ENCODE measurements around the gene ENPP7. TPM values are rescaled to one million over a fixed set of nuclear protein-coding genes. Genes with fewer than 3 reads are reported as not detected.
A peak's percentile ranks its signal among the peaks of the same experiment; 100 is the strongest.

The ENPP7 gene
- total RNA-seq, 6 donors from 2014 or later, result 0.27 TPM; not detected in 5

GRCh38 chr17:79746889-79747507 lies 16.3 kb downstream of the ENPP7 start:
- peaks cover 3 to 23% (median 8%) of the 10 kb centered on the region in 4 donors for H3K4me1 ChIP-seq
- no peaks in the 10 kb centered on the region for H3K9me3 ChIP-seq
- 19 to 33% methylated on average over 15 to 22 of the region's 22 CpGs for WGBS, 2 donors
- TF ChIP-seq, protein P1, sequence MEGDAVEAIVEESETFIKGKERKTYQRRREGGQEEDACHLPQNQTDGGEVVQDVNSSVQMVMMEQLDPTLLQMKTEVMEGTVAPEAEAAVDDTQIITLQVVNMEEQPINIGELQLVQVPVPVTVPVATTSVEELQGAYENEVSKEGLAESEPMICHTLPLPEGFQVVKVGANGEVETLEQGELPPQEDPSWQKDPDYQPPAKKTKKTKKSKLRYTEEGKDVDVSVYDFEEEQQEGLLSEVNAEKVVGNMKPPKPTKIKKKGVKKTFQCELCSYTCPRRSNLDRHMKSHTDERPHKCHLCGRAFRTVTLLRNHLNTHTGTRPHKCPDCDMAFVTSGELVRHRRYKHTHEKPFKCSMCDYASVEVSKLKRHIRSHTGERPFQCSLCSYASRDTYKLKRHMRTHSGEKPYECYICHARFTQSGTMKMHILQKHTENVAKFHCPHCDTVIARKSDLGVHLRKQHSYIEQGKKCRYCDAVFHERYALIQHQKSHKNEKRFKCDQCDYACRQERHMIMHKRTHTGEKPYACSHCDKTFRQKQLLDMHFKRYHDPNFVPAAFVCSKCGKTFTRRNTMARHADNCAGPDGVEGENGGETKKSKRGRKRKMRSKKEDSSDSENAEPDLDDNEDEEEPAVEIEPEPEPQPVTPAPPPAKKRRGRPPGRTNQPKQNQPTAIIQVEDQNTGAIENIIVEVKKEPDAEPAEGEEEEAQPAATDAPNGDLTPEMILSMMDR (IDR thresholded peaks at IDR 0.05), result no peak
- TF ChIP-seq POLR2A (IDR thresholded peaks at IDR 0.05) (no peak), EP300 (IDR thresholded peaks at IDR 0.05) (no peak), POLR2AphosphoS5 (IDR thresholded peaks at IDR 0.05) (no peak)
- no peak for ATAC-seq (ENCODE audit: low FRiP score in 2 of 2)
- H3K27ac ChIP-seq, result no peak overlapping the region
- DNase-seq, result no peak
- H3K36me3 ChIP-seq, result no peaks in the 10 kb centered on the region
- H3K27me3 ChIP-seq, result peaks cover 0 to 37% (median 19%) of the 10 kb centered on the region in 4 donors
- H3K4me3 ChIP-seq, result no peak overlapping the region

- 6% methylated on average over 53 of the region's 74 CpGs; no CpG with 5 or more reads in 1 of the 2 donors for WGBS, 2 donors
- Histone ChIP-seq H3K36me3 (no peaks in the 10 kb centered on the region), H3K9me3 (no peaks in the 10 kb centered on the region), H3K4me3 (no peak overlapping the region), H3K27me3 (peaks cover 0 to 37% (median 19%) of the 10 kb centered on the region in 4 donors), H3K4me1 (peaks cover 0 to 20% (median 6%) of the 10 kb centered on the region in 4 donors), H3K27ac (no peak overlapping the region)
- DNase-seq (peak in 1 of 2 donors; percentile 79), ATAC-seq (ENCODE audit: low FRiP score in 2 of 2) (no peak)
- TF ChIP-seq POLR2A (IDR thresholded peaks at IDR 0.05), result no peak
- TF ChIP-seq POLR2AphosphoS5 (IDR thresholded peaks at IDR 0.05), result no peak
- TF ChIP-seq, protein P1 (IDR thresholded peaks at IDR 0.05), result no peak
- TF ChIP-seq EP300 (IDR thresholded peaks at IDR 0.05), result no peak
These were observed 17.0 kb downstream of the ENPP7 start for GRCh38 chr17:79747508-79748294.

DNA sequence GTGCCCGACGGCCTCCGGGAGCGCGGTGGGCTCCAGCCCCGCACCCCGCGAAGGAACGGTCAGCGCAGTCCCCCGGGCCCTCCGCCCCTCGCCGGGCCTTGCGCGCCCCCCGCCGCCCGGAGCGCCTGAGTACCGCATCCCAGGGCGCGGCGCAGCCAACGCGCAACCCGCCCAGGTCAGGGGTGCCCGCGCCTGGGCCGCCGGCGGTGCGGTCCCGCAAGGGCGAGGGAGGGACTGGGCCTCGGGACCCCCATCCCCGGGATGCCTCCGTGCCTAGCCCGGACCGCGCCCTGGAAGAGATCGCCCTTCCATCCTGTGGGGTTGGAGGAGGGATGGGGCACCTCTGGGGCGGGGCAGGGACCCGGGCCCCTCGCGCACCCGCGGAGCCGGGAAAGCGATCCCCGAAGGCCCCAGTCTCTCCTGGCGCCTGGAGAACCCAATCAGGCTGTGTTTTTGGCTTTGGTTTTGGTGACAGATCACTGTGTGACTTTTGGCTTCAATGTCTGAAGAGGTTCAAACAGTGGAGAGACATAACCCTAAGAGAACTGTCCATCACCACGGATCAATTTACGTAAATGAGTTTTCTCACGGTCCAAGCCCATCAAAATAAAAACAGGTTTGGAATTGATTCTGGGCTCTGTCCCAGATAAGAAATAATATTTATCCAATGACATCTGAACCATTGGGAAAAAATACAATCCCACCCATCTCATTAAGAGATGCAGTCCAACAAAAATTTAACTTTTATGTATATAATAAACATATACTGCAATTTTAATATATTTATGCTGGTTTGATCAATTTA lies 17.8 kb downstream of the ENPP7 start:
- no peaks in the 10 kb centered on the region for H3K36me3 ChIP-seq
- H3K27me3 ChIP-seq, result peaks cover 0 to 37% (median 19%) of the 10 kb centered on the region in 4 donors
- peak in 1 of 2 donors; percentile 71 for DNase-seq
- 20% methylated on average over 9 to 17 of the region's 55 CpGs for WGBS, 2 donors
- H3K9me3 ChIP-seq, result no peaks in the 10 kb centered on the region
- ATAC-seq (ENCODE audit: low FRiP score in 2 of 2), result no peak
- H3K4me3 ChIP-seq, result no peak overlapping the region
- peaks cover 0 to 20% (median 6%) of the 10 kb centered on the region in 4 donors for H3K4me1 ChIP-seq
- no peak overlapping the region for H3K27ac ChIP-seq
- TF ChIP-seq POLR2A (IDR thresholded peaks at IDR 0.05), result no peak
- TF ChIP-seq POLR2AphosphoS5 (IDR thresholded peaks at IDR 0.05), result no peak
- no peak for TF ChIP-seq EP300 (IDR thresholded peaks at IDR 0.05)

DNA sequence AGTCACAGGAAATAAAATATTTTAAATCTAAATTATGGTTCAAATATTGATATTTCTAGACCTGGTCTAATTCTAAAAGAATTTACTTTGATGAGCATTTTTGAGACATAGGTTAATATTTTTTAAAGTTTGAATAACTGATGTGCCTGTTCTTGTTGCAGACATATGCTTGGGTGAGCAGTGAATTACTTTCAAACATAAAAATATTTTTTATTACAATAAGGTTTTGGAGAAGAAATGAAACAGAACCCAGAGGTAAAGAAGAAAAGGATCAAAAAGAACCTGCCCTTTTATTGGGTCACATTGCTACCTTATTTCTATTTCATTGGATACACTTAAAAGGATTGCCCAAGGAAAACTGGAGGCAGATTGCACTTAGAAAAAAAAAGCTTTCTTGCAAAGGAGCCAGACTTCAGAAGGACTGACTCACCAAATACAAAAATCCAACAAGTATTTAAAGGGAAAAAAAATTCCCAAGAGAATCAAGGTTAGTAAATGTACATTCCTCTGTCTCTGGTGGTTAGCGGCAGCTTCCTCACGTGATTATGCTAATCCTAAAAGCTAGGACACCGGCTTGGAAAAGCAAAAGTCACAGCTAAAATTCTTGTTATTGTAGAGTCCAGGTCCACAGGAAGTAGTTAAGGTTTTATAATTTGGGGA lies 18.5 kb downstream of the ENPP7 start:
- no peaks in the 10 kb centered on the region for H3K36me3 ChIP-seq
- no peak overlapping the region for H3K4me3 ChIP-seq
- peaks cover 0 to 20% (median 6%) of the 10 kb centered on the region in 4 donors for H3K4me1 ChIP-seq
- no peak for TF ChIP-seq EP300 (IDR thresholded peaks at IDR 0.05)
- TF ChIP-seq, protein P1 (IDR thresholded peaks at IDR 0.05), result no peak
- DNase-seq (no peak), ATAC-seq (ENCODE audit: low FRiP score in 2 of 2) (no peak)
- 69 to 76% methylated on average over 3 of the region's 3 CpGs for WGBS, 2 donors
- peaks cover 0 to 37% (median 19%) of the 10 kb centered on the region in 4 donors for H3K27me3 ChIP-seq
- no peaks in the 10 kb centered on the region for H3K9me3 ChIP-seq
- no peak overlapping the region for H3K27ac ChIP-seq
